ENCODE data around the gene CSMD2.

CSMD2 gene

GRCh38 chr1:34066981-34067603 lies 97.9 kb downstream of the CSMD2 start:
- Histone ChIP-seq H3K9me3 (ENCODE audit: control insufficient read depth, insufficient read depth, low read length) (no peaks in the 10 kb centered on the region; the same call in 1 of the 2 replicates), H3K36me3 (ENCODE audit: insufficient read depth, low read length) (no peaks in the 10 kb centered on the region; the same call in 1 of the 2 replicates)

GRCh38 chr1:34066166-34066565 lies 98.9 kb downstream of the CSMD2 start:
- Histone ChIP-seq H3K9ac (ENCODE audit: low read depth, low read length) (no peak overlapping the region), H3K9me3 (ENCODE audit: control insufficient read depth, insufficient read depth, low read length) (no peaks in the 10 kb centered on the region; the same call in 1 of the 2 replicates), H3K36me3 (ENCODE audit: insufficient read depth, low read length) (no peaks in the 10 kb centered on the region; the same call in 1 of the 2 replicates), H3K4me1 (ENCODE audit: insufficient read depth, low read length) (no peaks in the 10 kb centered on the region)

More at GRCh38 chr1:34066981-34067603, 97.9 kb downstream of the CSMD2 start:
- Histone ChIP-seq H3K4me1 (ENCODE audit: insufficient read depth, low read length) (no peaks in the 10 kb centered on the region), H3K9ac (ENCODE audit: low read depth, low read length) (no peak overlapping the region)

GRCh38 chr1:34065498-34065897 lies 99.5 kb downstream of the CSMD2 start:
- H3K9me3 ChIP-seq (ENCODE audit: control insufficient read depth, insufficient read depth, low read length), result no peaks in the 10 kb centered on the region; the same call in 1 of the 2 replicates
- H3K36me3 ChIP-seq (ENCODE audit: insufficient read depth, low read length), result no peaks in the 10 kb centered on the region; the same call in 1 of the 2 replicates
- no peak overlapping the region for H3K9ac ChIP-seq (ENCODE audit: low read depth, low read length)
- H3K4me1 ChIP-seq (ENCODE audit: insufficient read depth, low read length), result no peaks in the 10 kb centered on the region

GRCh38 chr1:34060901-34061415 lies 104.1 kb downstream of the CSMD2 start:
- H3K4me1 ChIP-seq (ENCODE audit: insufficient read depth, low read length), result peaks cover 4% of the 10 kb centered on the region
- no peaks in the 10 kb centered on the region; the same call in 1 of the 2 replicates for H3K36me3 ChIP-seq (ENCODE audit: insufficient read depth, low read length)
- H3K9me3 ChIP-seq (ENCODE audit: control insufficient read depth, insufficient read depth, low read length), result no peaks in the 10 kb centered on the region
- H3K9ac ChIP-seq (ENCODE audit: low read depth, low read length), result no peak overlapping the region

GRCh38 chr1:34060187-34060730 lies 104.8 kb downstream of the CSMD2 start:
- Histone ChIP-seq H3K9me3 (ENCODE audit: control insufficient read depth, insufficient read depth, low read length) (no peaks in the 10 kb centered on the region), H3K9ac (ENCODE audit: low read depth, low read length) (no peak overlapping the region), H3K4me1 (ENCODE audit: insufficient read depth, low read length) (peaks cover 4% of the 10 kb centered on the region), H3K36me3 (ENCODE audit: insufficient read depth, low read length) (no peaks in the 10 kb centered on the region)

GRCh38 chr1:34057347-34058130 lies 107.5 kb downstream of the CSMD2 start:
- Histone ChIP-seq H3K9ac (ENCODE audit: low read depth, low read length) (no peak overlapping the region), H3K4me1 (ENCODE audit: insufficient read depth, low read length) (peaks cover 4% of the 10 kb centered on the region), H3K36me3 (ENCODE audit: insufficient read depth, low read length) (no peaks in the 10 kb centered on the region), H3K9me3 (ENCODE audit: control insufficient read depth, insufficient read depth, low read length) (no peaks in the 10 kb centered on the region)

GRCh38 chr1:34055818-34056217 lies 109.2 kb downstream of the CSMD2 start:
- Histone ChIP-seq H3K4me1 (ENCODE audit: insufficient read depth, low read length) (peaks cover 4% of the 10 kb centered on the region), H3K36me3 (ENCODE audit: insufficient read depth, low read length) (no peaks in the 10 kb centered on the region), H3K9me3 (ENCODE audit: control insufficient read depth, insufficient read depth, low read length) (peaks cover 3% of the 10 kb centered on the region; the same call in 1 of the 2 replicates), H3K9ac (ENCODE audit: low read depth, low read length) (no peak overlapping the region)

GRCh38 chr1:34054920-34055319 lies 110.1 kb downstream of the CSMD2 start:
- H3K36me3 ChIP-seq (ENCODE audit: insufficient read depth, low read length), result no peaks in the 10 kb centered on the region

GRCh38 chr1:34053660-34054059 lies 111.4 kb downstream of the CSMD2 start:
- H3K9me3 ChIP-seq (ENCODE audit: control insufficient read depth, insufficient read depth, low read length), result peaks cover 11% of the 10 kb centered on the region
- H3K9ac ChIP-seq (ENCODE audit: low read depth, low read length), result no peak overlapping the region
- peaks cover 4% of the 10 kb centered on the region for H3K4me1 ChIP-seq (ENCODE audit: insufficient read depth, low read length)
- no peaks in the 10 kb centered on the region for H3K36me3 ChIP-seq (ENCODE audit: insufficient read depth, low read length)

More at GRCh38 chr1:34054920-34055319, 110.1 kb downstream of the CSMD2 start:
- Histone ChIP-seq H3K9ac (ENCODE audit: low read depth, low read length) (no peak overlapping the region), H3K9me3 (ENCODE audit: control insufficient read depth, insufficient read depth, low read length) (peaks cover 10% of the 10 kb centered on the region), H3K4me1 (ENCODE audit: insufficient read depth, low read length) (peaks cover 4% of the 10 kb centered on the region)

GRCh38 chr1:34052565-34052964 lies 112.5 kb downstream of the CSMD2 start:
- peaks cover 11% of the 10 kb centered on the region for H3K9me3 ChIP-seq (ENCODE audit: control insufficient read depth, insufficient read depth, low read length)
- no peaks in the 10 kb centered on the region for H3K36me3 ChIP-seq (ENCODE audit: insufficient read depth, low read length)
- H3K9ac ChIP-seq (ENCODE audit: low read depth, low read length), result no peak overlapping the region
- peaks cover 1% of the 10 kb centered on the region for H3K4me1 ChIP-seq (ENCODE audit: insufficient read depth, low read length)

GRCh38 chr1:34050709-34051485 lies 114.1 kb downstream of the CSMD2 start:
- Histone ChIP-seq H3K9me3 (ENCODE audit: control insufficient read depth, insufficient read depth, low read length) (peaks cover 11% of the 10 kb centered on the region), H3K9ac (ENCODE audit: low read depth, low read length) (no peak overlapping the region), H3K36me3 (ENCODE audit: insufficient read depth, low read length) (no peaks in the 10 kb centered on the region), H3K4me1 (ENCODE audit: insufficient read depth, low read length) (no peaks in the 10 kb centered on the region)

GRCh38 chr1:34049994-34050393 lies 115.0 kb downstream of the CSMD2 start:
- Histone ChIP-seq H3K4me1 (ENCODE audit: insufficient read depth, low read length) (no peaks in the 10 kb centered on the region), H3K9me3 (ENCODE audit: control insufficient read depth, insufficient read depth, low read length) (peaks cover 11% of the 10 kb centered on the region), H3K9ac (ENCODE audit: low read depth, low read length) (no peak overlapping the region), H3K36me3 (ENCODE audit: insufficient read depth, low read length) (no peaks in the 10 kb centered on the region; the same call in 1 of the 2 replicates)

GRCh38 chr1:34049477-34049876 lies 115.6 kb downstream of the CSMD2 start:
- Histone ChIP-seq H3K9ac (ENCODE audit: low read depth, low read length) (no peak overlapping the region), H3K9me3 (ENCODE audit: control insufficient read depth, insufficient read depth, low read length) (peaks cover 11% of the 10 kb centered on the region), H3K4me1 (ENCODE audit: insufficient read depth, low read length) (no peaks in the 10 kb centered on the region), H3K36me3 (ENCODE audit: insufficient read depth, low read length) (no peaks in the 10 kb centered on the region; the same call in 1 of the 2 replicates)

GRCh38 chr1:34037856-34038255 lies 127.2 kb downstream of the CSMD2 start:
- Histone ChIP-seq H3K4me1 (ENCODE audit: insufficient read depth, low read length) (peaks cover 15% of the 10 kb centered on the region), H3K9ac (ENCODE audit: low read depth, low read length) (no peak overlapping the region), H3K9me3 (ENCODE audit: control insufficient read depth, insufficient read depth, low read length) (no peaks in the 10 kb centered on the region), H3K36me3 (ENCODE audit: insufficient read depth, low read length) (no peaks in the 10 kb centered on the region)

All from ES-I3 (cell line).